HCT116 (cell line): ENCODE results near the gene RFLNA. TPM values are rescaled to one million over a fixed set of nuclear protein-coding genes. Genes with fewer than 3 reads are reported as not detected.

Experiments used
- ATAC-seq: fragments of 200-7000 bp; cut with Tn5 transposase; 2 replicates; pipeline ENCODE4 v1.9.1; 2020; ENCODE audit warnings: mild to moderate bottlenecking, moderate library complexity
- Bru-seq: library from RNA; stranded (reverse); fragments of 400-500 nt; gene quantifications from one replicate; lab custom pipeline; 2021; lab: Mats Ljungman, UMichigan
- BruChase-seq, 2 experiments: library from RNA; stranded (reverse); fragments of 400-500 nt; gene quantifications; one replicate each; lab custom pipeline; 2021; lab: Mats Ljungman, UMichigan
- BruUV-seq: library from RNA; stranded (reverse); fragments of 400-500 nt; replicated peaks from 2 replicates; lab custom pipeline; 2021; lab: Mats Ljungman, UMichigan
- CTCF ChIA-PET: fragments of 300-600 bp; sonication (Branson Sonifier 250); formaldehyde crosslinking; loops from one replicate; lab custom pipeline; 2021; ENCODE audit warnings: antibody characterized with exemption; lab: Charles Lee
- POLR2A ChIA-PET: fragments of 300-600, 350-600 bp; sonication (Branson Sonifier 250); formaldehyde crosslinking; loops from one replicate; lab custom pipeline; 2021; ENCODE audit warnings: antibody characterized with exemption; lab: Charles Lee
- RAD21 ChIA-PET, 2 experiments: fragments of 300-600 bp; sonication (Branson Sonifier 250); formaldehyde crosslinking; loops; one replicate each; lab custom pipeline; 2023; ENCODE audit warnings: low total read pairs in 2 of 2; ENCODE audit not compliant: uncharacterized antibody in 2 of 2, unreplicated experiment in 2 of 2, low non-redundant PET in 1 of 2; lab: Charles Lee
- DNase-seq: peaks from one replicate; pipeline ENCODE4 v3.0.0-alpha.2; 2010; ENCODE audit warnings: low read depth, low spot score
- H2AFZ ChIP-seq: fragments of 200-600 bp; shearing (Covaris generic), sonication (generic); 2 replicates; pipeline ENCODE4 v1.6.1; 2017; ENCODE audit warnings: low read depth, mixed run types, mixed read lengths, antibody characterized with exemption, low read length; ENCODE audit not compliant: poor library complexity, severe bottlenecking
- H3K27ac ChIP-seq: 2 replicates; pipeline ENCODE4 v1.5.1; 2012; ENCODE audit warnings: low read depth, low read length
- H3K27me3 ChIP-seq: fragments of 200-600 bp; sonication (generic); 2 replicates; pipeline ENCODE4 v1.6.1; 2016; ENCODE audit warnings: mixed run types, low read length, mixed read lengths; ENCODE audit not compliant: insufficient read depth
- H3K36me3 ChIP-seq, 2 experiments: fragments of 200-500 bp in 1 of 2; fragments of 200-600 bp in 1 of 2; sonication (Bioruptor generic) in 1 of 2; sonication (generic) in 1 of 2; 2 replicates each; pipeline versions ENCODE4 v1.5.1 to v1.6.1; 2014 to 2016; ENCODE audit warnings: low read length in 2 of 2, inconsistent platforms in 1 of 2, mixed read lengths in 1 of 2, mixed run types in 1 of 2; ENCODE audit not compliant: insufficient read depth in 2 of 2, control insufficient read depth in 1 of 2
- H3K4me1 ChIP-seq, 2 experiments: fragments of 200-600 bp in 1 of 2; sonication (generic) in 1 of 2; 2 replicates each; pipeline versions ENCODE4 v1.5.1 to v1.6.1; 2012 to 2017; ENCODE audit warnings: low read length in 2 of 2, inconsistent platforms in 1 of 2, mild to moderate bottlenecking in 1 of 2, mixed read lengths in 1 of 2, mixed run types in 1 of 2, moderate library complexity in 1 of 2; ENCODE audit not compliant: insufficient read depth in 2 of 2, control insufficient read depth in 1 of 2
- H3K4me2 ChIP-seq: fragments of 200-600 bp; sonication (generic); 2 replicates; pipeline ENCODE4 v1.6.1; 2017; ENCODE audit warnings: mixed run types, low read length, mixed read lengths
- H3K4me3 ChIP-seq, 2 experiments: fragments of 200-600 bp in 1 of 2; sonication (generic) in 1 of 2; replicated peaks in 1 of 2; 2 replicates each; pipeline ENCODE4 v1.5.1; 2011 to 2016; ENCODE audit warnings: low read length in 2 of 2, control low read depth in 1 of 2, low read depth in 1 of 2, mild to moderate bottlenecking in 1 of 2, mixed read lengths in 1 of 2, mixed run types in 1 of 2
- H3K79me2 ChIP-seq: fragments of 200-600 bp; sonication (generic); 2 replicates; pipeline ENCODE4 v1.6.1; 2017; ENCODE audit warnings: mild to moderate bottlenecking, mixed run types, low read length, moderate library complexity, mixed read lengths; ENCODE audit not compliant: insufficient read depth
- H3K9ac ChIP-seq: fragments of 200-600 bp; sonication (generic); 2 replicates; pipeline ENCODE4 v1.6.1; 2016; ENCODE audit warnings: low read length, mixed read lengths
- H3K9me2 ChIP-seq: fragments of 200-600 bp; sonication (generic), shearing (Covaris generic); 2 replicates; pipeline ENCODE4 v1.6.1; 2017; ENCODE audit warnings: mixed run types, mild to moderate bottlenecking, moderate library complexity; ENCODE audit not compliant: insufficient read depth
- H3K9me3 ChIP-seq, 2 experiments: fragments of 200-500 bp in 1 of 2; fragments of 200-600 bp in 1 of 2; sonication (Bioruptor generic) in 1 of 2; sonication (generic) in 1 of 2; 2 replicates each; pipeline ENCODE4 v1.6.1; 2014 to 2017; ENCODE audit warnings: low read length in 2 of 2, mixed read lengths in 2 of 2, inconsistent platforms in 1 of 2, low read depth in 1 of 2, mild to moderate bottlenecking in 1 of 2, mixed run types in 1 of 2, moderate library complexity in 1 of 2; ENCODE audit not compliant: control insufficient read depth in 1 of 2, insufficient read depth in 1 of 2
- H4K20me1 ChIP-seq: fragments of 200-600 bp; sonication (generic), shearing (Covaris generic); 2 replicates; pipeline ENCODE4 v1.6.1; 2017; ENCODE audit warnings: mixed run types, mild to moderate bottlenecking, moderate library complexity; ENCODE audit not compliant: insufficient read depth
- ATF3 ChIP-seq: IDR thresholded peaks from 2 replicates; pipeline ENCODE4 v1.6.1; 2012
- CBX3 ChIP-seq: IDR thresholded peaks from 2 replicates; pipeline ENCODE4 v1.6.1; 2012; ENCODE audit warnings: low read depth
- ELF1 ChIP-seq: IDR thresholded peaks from 2 replicates; pipeline ENCODE4 v1.6.1; 2012; ENCODE audit warnings: low read depth, borderline replicate concordance
- EZH2 ChIP-seq: fragments of 200-600 bp; sonication (generic); IDR thresholded peaks from 2 replicates; pipeline ENCODE4 v1.6.1; 2017; ENCODE audit warnings: antibody characterized with exemption, mixed run types
- FOSL1 ChIP-seq: IDR thresholded peaks from 2 replicates; pipeline ENCODE4 v1.6.1; 2012; ENCODE audit warnings: low read depth
- MAX ChIP-seq: IDR thresholded peaks from 2 replicates; pipeline ENCODE4 v1.6.1; 2012
- POLR2A ChIP-seq: IDR thresholded peaks from 2 replicates; pipeline ENCODE4 v1.7.0; 2011; ENCODE audit warnings: borderline replicate concordance; ENCODE audit not compliant: insufficient read depth, insufficient read length; ENCODE audit errors: extremely low read depth
- POLR2AphosphoS5 ChIP-seq: IDR thresholded peaks from 2 replicates; pipeline ENCODE4 v1.6.1; 2011; ENCODE audit warnings: mild to moderate bottlenecking, low read depth, low read length, moderate library complexity
- REST ChIP-seq: IDR thresholded peaks from 2 replicates; pipeline ENCODE4 v1.6.1; 2012; ENCODE audit warnings: low read depth
- SIN3A ChIP-seq: IDR thresholded peaks from 2 replicates; pipeline ENCODE4 v1.6.1; 2012; ENCODE audit warnings: low read depth
- SP1 ChIP-seq: IDR thresholded peaks from 2 replicates; pipeline ENCODE4 v1.6.1; 2012; ENCODE audit warnings: low read depth
- SRF ChIP-seq: IDR thresholded peaks from 2 replicates; pipeline ENCODE4 v1.6.1; 2012; ENCODE audit warnings: low read depth
- YY1 ChIP-seq: IDR thresholded peaks from 2 replicates; pipeline ENCODE4 v1.6.1; 2011; ENCODE audit warnings: low read length, low read depth, moderate library complexity, mild to moderate bottlenecking; ENCODE audit not compliant: insufficient replicate concordance; ENCODE audit errors: extremely low read depth
- ZNF274 ChIP-seq: fragments of 200-500 bp; sonication (Bioruptor generic); IDR thresholded peaks from 2 replicates; pipeline ENCODE4 v1.6.1; 2014; ENCODE audit warnings: mild to moderate bottlenecking, low read depth, low read length, inconsistent platforms
- intact Hi-C: fragments of 100-400 bp; cut with micrococcal nuclease; formaldehyde crosslinking; loops from 2 replicates; pipeline ENCODE4 v1.10.0; 2022
- long read RNA-seq: library from polyadenylated mRNA; unstranded; transcript quantifications from one replicate; pipeline ENCODE4 v2.0.0, GENCODE V29; 2021; ENCODE audit not compliant: unreplicated experiment
- polyA plus RNA-seq: library from polyadenylated mRNA; unstranded; fragments of >200 nt; gene quantifications from 2 replicates; pipeline ENCODE4 v1.2.1, GENCODE V29; 2012; ENCODE audit warnings: missing spikeins
- total RNA-seq: library from RNA; stranded (reverse); gene quantifications from one replicate; pipeline ENCODE4 v1.2.1, GENCODE V29; 2021; ENCODE audit not compliant: unreplicated experiment

RFLNA gene
- total RNA-seq (not detected), Bru-seq, nascent RNA (percentile 12 among the genes with signal in this experiment), BruChase-seq, experiment 1, labeled RNA remaining after a 6-hour chase (percentile 8 among the genes with signal in this experiment), BruChase-seq, experiment 2, labeled RNA remaining after a 2-hour chase (percentile 14 among the genes with signal in this experiment)
- polyA plus RNA-seq = 0.17 and 0.37 TPM in 2 replicates
- long read RNA-seq, partial matches to known transcripts = 0 of 2 reads
- long read RNA-seq, other reads (novel, unspliced or antisense) = 1 of 2 reads

GRCh38 chr12:124294780-124295341 is at the start of gene RFLNA:
Gene RFLNA (plus strand): TSS chr12:124295093. CDS start chr12:124295430, 337 bp downstream.
- Histone ChIP-seq H4K20me1 (no peaks in the 10 kb centered on the region), H2AFZ (no peak within 1 kb of the TSS), H3K79me2 (no peaks in the 10 kb centered on the region), H3K9ac (no peak within 1 kb of the TSS), H3K4me1 (no peaks in the 10 kb centered on the region), H3K27me3 (no peaks in the 10 kb centered on the region), H3K4me2 (no peak within 1 kb of the TSS), H3K9me2 (no peaks in the 10 kb centered on the region), H3K36me3 (no peaks in the 10 kb centered on the region), H3K4me3 (no peak within 1 kb of the TSS), H3K27ac (no peak within 1 kb of the TSS), H3K9me3 (no peaks in the 10 kb centered on the region)
- ATAC-seq = peak; percentile 72
- no peak for DNase-seq
- no TSS peak for BruUV-seq
- POLR2A ChIA-PET = no interaction called here
- CTCF ChIA-PET = no interaction called here
- intact Hi-C loops = no loop called here
- RAD21 ChIA-PET = no interaction called here
- TF ChIP-seq POLR2A (no peak), YY1 (no peak), ELF1 (no peak), ATF3 (no peak), FOSL1 (no peak), POLR2AphosphoS5 (no peak), SIN3A (no peak), CBX3 (no peak), SP1 (no peak), ZNF274 (no peak), EZH2 (no peak), SRF (no peak), REST (no peak), MAX (no peak)
